ENCODE data around the gene MEN1. TPM values are rescaled to one million over a fixed set of nuclear protein-coding genes. Genes with fewer than 3 reads are reported as not detected.

The MEN1 gene
- total and polyA plus RNA-seq, 9 of the 15 experiments (the other 6 are each of a cell fraction or from before 2014, with no cell fraction given) = 3.4 to 57.2 (median 19.3) TPM

DNA sequence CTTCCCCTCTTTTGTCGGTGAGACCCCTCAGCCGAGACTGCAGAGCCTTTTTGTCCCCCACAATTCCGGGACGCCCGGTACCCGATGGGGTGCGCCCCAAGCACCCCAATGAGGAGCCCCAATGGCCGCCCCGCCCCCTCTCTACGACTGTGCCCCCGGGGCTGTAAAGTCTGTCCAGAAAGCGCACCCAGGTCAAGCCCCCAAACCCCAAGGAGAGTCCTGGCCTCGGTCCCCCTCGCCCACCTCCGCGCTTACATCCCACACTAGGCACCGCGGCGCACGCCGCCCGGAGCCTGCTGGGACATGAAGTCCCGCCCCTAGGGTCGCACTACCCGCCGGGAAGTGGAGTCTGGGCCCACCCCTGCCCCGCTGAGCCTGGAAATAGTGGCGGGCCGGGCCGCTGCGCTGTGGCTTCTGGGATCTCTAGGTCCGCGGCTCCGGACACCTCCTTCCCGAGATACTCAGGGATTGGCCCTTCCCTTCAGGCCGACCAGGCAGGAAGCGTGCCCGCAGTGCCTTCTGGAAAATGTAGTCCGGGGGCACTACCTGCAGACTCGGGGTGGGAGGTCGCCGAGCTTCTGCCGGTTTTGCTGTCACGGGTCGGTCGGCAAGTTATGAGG lies at the start of gene MEN1 (continued):
- TF ChIP-seq ZNF395 (CRISPR knock-in tag; IDR thresholded peaks at IDR 0.05) (no peak), GATAD2B (IDR thresholded peaks at IDR 0.05; ENCODE audit: borderline replicate concordance) (no peak), RBM17 (IDR thresholded peaks at IDR 0.05; ENCODE audit: borderline replicate concordance, low read depth, low read length) (no peak), MCM3 (IDR thresholded peaks at IDR 0.05) (no peak), ZNF512 (tag; IDR thresholded peaks at IDR 0.05) (no peak), ARID3A (IDR thresholded peaks at IDR 0.05; ENCODE audit: borderline replicate concordance, low read depth, low read length) (no peak), POLR3A (IDR thresholded peaks at IDR 0.05; ENCODE audit: borderline replicate concordance, extremely low read depth, insufficient read depth, insufficient read length) (no peak), LARP7 (IDR thresholded peaks at IDR 0.05) (no peak), MAFF (IDR thresholded peaks at IDR 0.05; ENCODE audit: low read length) (no peak), SMAD1 (IDR thresholded peaks at IDR 0.05; ENCODE audit: low read depth, low read length, partially characterized antibody) (no peak)
- TF ChIP-seq, protein P1, sequence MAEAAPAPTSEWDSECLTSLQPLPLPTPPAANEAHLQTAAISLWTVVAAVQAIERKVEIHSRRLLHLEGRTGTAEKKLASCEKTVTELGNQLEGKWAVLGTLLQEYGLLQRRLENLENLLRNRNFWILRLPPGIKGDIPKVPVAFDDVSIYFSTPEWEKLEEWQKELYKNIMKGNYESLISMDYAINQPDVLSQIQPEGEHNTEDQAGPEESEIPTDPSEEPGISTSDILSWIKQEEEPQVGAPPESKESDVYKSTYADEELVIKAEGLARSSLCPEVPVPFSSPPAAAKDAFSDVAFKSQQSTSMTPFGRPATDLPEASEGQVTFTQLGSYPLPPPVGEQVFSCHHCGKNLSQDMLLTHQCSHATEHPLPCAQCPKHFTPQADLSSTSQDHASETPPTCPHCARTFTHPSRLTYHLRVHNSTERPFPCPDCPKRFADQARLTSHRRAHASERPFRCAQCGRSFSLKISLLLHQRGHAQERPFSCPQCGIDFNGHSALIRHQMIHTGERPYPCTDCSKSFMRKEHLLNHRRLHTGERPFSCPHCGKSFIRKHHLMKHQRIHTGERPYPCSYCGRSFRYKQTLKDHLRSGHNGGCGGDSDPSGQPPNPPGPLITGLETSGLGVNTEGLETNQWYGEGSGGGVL (CRISPR knock-in tag; IDR thresholded peaks at IDR 0.05) = no peak
- TF ChIP-seq, protein P2, sequence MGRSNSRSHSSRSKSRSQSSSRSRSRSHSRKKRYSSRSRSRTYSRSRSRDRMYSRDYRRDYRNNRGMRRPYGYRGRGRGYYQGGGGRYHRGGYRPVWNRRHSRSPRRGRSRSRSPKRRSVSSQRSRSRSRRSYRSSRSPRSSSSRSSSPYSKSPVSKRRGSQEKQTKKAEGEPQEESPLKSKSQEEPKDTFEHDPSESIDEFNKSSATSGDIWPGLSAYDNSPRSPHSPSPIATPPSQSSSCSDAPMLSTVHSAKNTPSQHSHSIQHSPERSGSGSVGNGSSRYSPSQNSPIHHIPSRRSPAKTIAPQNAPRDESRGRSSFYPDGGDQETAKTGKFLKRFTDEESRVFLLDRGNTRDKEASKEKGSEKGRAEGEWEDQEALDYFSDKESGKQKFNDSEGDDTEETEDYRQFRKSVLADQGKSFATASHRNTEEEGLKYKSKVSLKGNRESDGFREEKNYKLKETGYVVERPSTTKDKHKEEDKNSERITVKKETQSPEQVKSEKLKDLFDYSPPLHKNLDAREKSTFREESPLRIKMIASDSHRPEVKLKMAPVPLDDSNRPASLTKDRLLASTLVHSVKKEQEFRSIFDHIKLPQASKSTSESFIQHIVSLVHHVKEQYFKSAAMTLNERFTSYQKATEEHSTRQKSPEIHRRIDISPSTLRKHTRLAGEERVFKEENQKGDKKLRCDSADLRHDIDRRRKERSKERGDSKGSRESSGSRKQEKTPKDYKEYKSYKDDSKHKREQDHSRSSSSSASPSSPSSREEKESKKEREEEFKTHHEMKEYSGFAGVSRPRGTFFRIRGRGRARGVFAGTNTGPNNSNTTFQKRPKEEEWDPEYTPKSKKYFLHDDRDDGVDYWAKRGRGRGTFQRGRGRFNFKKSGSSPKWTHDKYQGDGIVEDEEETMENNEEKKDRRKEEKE (IDR thresholded peaks at IDR 0.05; ENCODE audit: borderline replicate concordance in 1 of 2, control insufficient read depth in 1 of 2, low read depth in 2 of 2, low read length in 1 of 2) = no peak
- TF ChIP-seq, protein P3, sequence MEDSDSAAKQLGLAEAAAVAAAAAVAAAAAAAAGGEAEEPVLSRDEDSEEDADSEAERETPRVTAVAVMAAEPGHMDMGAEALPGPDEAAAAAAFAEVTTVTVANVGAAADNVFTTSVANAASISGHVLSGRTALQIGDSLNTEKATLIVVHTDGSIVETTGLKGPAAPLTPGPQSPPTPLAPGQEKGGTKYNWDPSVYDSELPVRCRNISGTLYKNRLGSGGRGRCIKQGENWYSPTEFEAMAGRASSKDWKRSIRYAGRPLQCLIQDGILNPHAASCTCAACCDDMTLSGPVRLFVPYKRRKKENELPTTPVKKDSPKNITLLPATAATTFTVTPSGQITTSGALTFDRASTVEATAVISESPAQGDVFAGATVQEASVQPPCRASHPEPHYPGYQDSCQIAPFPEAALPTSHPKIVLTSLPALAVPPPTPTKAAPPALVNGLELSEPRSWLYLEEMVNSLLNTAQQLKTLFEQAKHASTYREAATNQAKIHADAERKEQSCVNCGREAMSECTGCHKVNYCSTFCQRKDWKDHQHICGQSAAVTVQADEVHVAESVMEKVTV (CRISPR knock-in tag; IDR thresholded peaks at IDR 0.05) = no peak
